Epithelial cell of proximal tubule (primary cell): ENCODE measurements around the gene NATD1. TPM values are rescaled to one million over a fixed set of nuclear protein-coding genes. Genes with fewer than 3 reads are reported as not detected.

Experiments used
- DNase-seq: peaks from one replicate; pipeline ENCODE4 v3.0.0-alpha.2; 2011; ENCODE audit warnings: low read depth
- H3K4me3 ChIP-seq: 2 replicates; pipeline ENCODE4 v1.5.1; 2011; ENCODE audit warnings: low read depth, mild to moderate bottlenecking, low read length
- total RNA-seq: library from RNA; depleted of rRNA; stranded (reverse); fragments of >200 nt; gene quantifications from 2 replicates; pipeline ENCODE4 v1.2.3, GENCODE V29; 2015
- TF ChIP-seq, protein P1 (sequence below): conservative IDR thresholded peaks from 2 replicates; pipeline ENCODE4 v1.5.1; 2012; ENCODE audit warnings: low read depth, mild to moderate bottlenecking, low read length

NATD1 gene
- total RNA-seq, 1 donor from 2014 or later: 6.4 TPM

DNA sequence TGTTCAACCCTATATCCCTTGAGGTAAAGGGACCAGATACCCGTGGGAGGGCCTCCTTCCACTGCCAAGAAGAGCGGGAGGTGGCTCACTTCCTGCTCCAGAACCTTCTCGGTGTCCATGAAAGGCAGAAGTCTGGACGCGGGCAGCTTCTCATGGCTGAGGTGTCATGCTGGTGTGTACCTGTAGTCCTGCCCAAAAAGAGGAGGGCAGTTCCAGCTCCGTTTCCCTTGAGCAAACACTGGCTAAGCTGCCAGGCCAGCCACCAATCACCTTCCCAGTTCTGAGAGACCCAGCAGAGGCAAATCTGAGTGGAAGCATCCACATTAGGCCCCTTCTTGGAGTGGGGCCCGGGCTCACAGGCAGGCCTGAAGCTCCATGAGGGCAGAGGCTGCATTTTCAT is 44.9 kb downstream of the NATD1 start:
- no peak overlapping the region for H3K4me3 ChIP-seq
- DNase-seq: no peak
- TF ChIP-seq, protein P1, sequence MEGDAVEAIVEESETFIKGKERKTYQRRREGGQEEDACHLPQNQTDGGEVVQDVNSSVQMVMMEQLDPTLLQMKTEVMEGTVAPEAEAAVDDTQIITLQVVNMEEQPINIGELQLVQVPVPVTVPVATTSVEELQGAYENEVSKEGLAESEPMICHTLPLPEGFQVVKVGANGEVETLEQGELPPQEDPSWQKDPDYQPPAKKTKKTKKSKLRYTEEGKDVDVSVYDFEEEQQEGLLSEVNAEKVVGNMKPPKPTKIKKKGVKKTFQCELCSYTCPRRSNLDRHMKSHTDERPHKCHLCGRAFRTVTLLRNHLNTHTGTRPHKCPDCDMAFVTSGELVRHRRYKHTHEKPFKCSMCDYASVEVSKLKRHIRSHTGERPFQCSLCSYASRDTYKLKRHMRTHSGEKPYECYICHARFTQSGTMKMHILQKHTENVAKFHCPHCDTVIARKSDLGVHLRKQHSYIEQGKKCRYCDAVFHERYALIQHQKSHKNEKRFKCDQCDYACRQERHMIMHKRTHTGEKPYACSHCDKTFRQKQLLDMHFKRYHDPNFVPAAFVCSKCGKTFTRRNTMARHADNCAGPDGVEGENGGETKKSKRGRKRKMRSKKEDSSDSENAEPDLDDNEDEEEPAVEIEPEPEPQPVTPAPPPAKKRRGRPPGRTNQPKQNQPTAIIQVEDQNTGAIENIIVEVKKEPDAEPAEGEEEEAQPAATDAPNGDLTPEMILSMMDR: no peak

DNA sequence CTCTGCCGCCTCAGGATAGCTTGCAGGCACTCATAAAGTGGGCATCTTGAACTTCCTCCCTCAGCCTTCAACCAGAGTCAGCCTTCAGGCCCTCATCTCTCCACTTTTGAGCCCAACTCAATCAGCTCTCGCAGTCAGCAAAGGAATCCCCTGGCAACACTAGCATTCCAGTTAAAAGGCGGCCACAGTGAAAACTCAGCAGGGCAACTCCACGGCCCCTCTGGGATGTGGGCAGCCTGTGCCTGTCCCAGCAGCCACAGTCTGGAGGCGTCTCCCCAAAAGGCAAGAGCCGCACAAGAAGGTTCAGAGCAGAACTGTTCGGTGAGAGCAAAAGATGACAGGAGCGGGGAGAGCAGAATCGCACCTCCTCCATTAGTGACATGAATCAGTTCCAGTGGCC is 48.3 kb downstream of the NATD1 start:
- H3K4me3 ChIP-seq: no peak overlapping the region
- DNase-seq: no peak
- TF ChIP-seq, protein P1: no peak

DNA sequence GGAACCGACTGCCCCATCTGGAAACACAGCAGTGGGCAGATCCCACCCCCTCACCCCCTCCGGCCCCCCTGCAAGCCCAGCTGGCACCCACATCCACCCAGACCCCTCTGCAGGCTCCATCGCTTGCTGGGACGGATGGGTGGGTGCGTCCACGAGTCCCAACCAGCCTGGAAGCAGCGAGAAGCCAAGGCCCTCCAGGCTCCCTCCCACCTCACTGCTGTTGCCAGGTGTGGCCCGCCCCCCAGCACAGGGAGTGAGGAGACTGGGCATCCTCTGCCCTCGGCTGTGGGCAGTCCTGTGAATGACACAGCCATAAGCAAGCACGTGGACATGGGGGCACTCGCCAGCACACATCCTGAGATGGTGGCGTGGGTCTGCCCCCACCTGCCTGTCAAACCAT is 50.7 kb downstream of the NATD1 start:
- TF ChIP-seq, protein P1: no peak
- H3K4me3 ChIP-seq: no peak overlapping the region
- no peak for DNase-seq

DNA sequence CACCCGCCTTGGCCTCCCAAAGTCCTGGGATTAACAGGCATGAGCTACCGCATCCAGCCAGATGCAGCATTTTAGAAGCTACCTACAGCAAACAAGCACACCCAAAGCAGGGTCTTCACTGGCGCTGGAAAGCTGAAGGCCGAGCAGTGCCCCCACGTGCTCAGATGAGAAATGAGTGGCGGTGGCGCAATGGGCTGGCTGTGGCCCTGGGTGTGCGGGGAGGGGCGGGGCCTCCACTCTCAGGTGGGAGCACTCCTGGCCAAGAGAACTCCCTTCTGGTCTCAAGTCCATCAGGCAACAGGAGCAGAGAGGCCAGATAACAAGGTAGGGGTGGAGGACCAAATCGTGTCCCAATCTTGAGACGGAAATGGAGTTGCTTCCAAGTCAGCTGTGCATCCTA is 51.3 kb downstream of the NATD1 start:
- DNase-seq: no peak
- no peak overlapping the region for H3K4me3 ChIP-seq
- TF ChIP-seq, protein P1: no peak

DNA sequence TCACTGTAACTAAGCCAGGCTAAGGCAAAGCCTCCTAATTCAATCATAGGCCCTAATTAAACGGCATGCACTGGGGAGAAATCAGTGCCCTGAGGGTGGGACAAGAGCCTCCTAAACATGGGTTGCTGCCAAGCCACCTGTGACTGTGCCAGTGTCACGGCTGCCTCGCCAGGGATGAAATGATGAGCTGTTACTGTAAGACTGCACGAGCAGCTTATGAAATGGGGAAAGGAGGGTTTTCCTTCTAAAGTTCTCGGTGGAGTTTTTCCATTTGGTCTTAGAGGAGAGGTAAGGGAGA is 52.0 kb downstream of the NATD1 start:
- TF ChIP-seq, protein P1: no peak
- DNase-seq: no peak
- no peak overlapping the region for H3K4me3 ChIP-seq

DNA sequence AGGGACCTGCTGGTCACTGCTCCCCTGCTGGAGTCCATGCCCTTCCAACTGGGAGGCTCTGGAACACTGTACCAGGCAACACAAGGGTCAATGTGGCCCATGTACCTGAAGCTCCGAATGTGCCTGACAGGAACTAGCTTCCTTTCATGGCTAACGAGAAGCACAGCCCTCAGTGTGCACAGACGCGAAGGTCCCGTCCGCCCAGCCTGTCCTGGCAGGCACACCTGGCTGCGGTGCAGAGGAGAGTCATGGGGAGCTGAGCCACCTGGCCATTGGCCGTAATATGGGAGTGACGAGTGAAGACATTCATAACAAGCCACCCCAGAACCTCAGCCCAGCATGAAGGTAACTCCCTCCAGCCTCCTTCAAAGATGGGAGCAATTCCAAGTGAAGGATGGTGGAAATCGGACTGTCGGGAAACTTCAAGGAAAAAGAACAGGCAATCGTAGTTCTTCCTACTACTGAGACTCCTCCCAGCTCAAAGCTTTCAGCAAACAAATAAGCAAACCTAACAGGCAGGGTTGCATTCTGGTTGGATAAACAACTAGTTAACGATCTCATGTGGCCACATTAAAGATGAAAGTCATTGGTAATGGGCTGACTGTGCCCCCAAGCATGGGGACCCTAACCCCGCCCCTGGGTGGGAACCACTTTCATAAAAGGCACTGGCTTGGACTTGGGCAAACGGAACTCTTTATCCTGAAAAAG is 52.5 kb downstream of the NATD1 start:
- no peak for DNase-seq
- TF ChIP-seq, protein P1: no peak
- H3K4me3 ChIP-seq: no peak overlapping the region

DNA sequence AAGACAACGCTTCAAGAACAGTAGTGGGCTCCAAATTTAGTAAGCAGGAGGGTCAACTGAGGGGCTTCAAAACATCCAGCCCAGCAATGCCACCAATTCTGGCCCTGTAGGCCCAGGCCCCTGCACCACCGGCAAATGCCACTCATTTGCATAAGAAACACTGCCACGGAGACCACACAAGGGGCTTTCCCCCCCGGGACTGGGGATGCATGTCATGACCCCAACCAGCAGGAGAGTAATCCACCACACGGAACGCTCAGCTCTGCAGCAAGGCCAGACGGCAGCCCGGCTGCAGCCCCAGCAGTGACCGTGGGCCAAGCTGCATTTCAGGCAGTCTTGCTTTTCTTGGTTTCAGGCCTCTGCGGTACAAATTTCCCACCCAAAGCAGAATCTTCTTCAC is 53.4 kb downstream of the NATD1 start:
- TF ChIP-seq, protein P1: no peak
- H3K4me3 ChIP-seq: no peak overlapping the region
- DNase-seq: no peak
